GM18858 (cell line): ENCODE measurements around the gene BCLAF3.

ENCODE experiments used
- ATAC-seq: cut with Tn5 transposase; IDR thresholded peaks from one replicate; pipeline ENCODE4 v1.9.1; 2021; ENCODE audit not compliant: unreplicated experiment

BCLAF3 gene

DNA sequence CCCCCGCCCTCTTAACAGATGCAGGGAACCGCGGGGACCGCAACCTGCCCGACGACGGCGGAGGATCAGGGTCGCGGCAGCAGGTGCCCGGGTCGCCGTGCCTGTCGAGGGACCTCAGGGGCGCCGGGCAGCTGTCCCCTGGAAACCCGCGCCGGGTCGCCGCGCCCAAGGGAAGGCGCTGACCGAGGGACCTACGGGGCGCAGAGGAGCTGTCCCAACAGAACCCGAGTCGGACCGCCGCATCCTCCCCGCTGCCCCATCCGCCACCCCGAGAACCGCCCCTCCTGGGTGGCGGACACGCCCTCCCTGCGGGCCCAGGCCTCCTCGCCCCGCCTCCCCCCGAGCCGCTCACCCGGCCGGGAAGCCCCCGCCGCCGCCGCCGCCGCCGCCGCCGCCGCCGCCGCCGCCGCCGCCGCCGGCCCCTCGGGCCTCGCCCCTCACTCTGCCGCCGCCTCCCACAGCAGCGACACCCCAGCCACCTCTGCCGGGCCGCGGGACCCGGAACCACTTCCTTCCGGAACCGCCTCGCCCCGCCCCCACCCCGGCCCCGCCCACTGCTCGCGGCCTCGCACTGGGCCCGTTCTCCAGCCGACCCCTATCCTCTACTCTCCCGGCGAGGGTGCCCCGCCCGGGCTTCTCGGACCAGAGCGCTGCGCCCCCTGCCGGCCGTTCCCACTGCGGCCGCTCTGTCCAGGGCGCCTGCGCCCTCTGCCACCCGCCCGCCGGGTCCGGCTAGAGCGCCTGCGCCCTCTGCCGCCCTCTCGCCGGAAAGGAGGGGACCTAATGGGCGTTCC lies at the start of gene BCLAF3:
Gene BCLAF3 (minus strand): TSS at position 506 of the 794 bp plus-strand sequence. CDS start 20,797 bp downstream, outside the sequence.
- ATAC-seq, result peak; percentile 94

DNA sequence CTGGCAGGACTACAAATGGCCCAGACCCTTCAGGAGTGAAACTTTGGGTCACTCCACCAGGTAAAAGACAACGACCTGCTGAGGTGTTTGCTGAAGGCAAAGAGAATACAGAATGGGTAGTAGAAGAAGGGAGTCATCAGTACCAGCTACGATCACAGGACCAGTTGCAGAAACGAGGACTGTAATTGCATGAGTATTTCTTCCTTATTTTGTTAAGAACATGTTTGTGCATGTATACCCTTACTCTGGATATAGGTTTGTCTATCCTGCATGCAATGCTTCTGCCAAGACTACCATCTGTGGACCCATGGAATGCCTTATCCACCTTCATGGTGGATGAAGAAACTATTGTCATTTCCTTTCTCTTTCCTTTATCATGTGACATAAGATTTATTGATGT lies 48.1 kb upstream of the BCLAF3 start:
- no peak for ATAC-seq

DNA sequence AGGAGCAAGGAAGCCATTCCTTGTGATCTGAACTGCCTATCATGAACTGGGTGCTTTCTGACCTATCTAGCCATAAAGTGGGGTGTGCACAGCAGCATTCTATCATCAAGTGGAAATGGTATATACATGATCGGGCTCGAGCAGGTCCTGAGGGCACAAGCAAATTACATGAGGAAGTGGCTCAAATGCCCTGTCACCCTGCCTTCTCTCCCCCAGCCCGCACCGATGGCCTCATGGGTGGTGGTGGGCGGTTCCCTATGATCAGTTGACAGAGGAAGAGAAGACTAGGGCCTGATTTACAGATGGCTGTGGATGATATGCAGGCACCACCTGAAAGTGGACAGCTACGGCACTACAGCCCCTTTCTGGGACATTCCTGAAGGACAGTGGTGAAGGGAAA lies 46.3 kb upstream of the BCLAF3 start:
- ATAC-seq, result no peak

DNA sequence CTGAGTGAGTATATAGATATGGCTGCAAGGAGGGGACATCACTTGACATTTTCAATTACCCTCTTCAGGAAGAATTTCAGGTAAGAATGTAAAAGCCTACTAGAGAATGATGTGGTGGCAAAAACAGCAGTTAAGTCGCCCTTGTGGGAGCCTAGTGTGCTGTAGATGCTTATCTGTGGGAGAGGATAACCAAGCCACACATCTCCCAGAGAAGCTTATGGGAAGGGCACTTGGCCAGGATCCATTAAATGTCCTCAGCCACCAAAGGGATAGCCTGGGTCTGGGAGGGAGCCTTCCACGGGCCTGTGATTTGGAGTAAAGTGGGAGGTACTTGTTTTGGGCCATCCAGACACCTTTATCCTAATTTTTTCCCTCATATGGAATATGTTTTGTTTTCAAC lies 41.3 kb upstream of the BCLAF3 start:
- ATAC-seq, result no peak

DNA sequence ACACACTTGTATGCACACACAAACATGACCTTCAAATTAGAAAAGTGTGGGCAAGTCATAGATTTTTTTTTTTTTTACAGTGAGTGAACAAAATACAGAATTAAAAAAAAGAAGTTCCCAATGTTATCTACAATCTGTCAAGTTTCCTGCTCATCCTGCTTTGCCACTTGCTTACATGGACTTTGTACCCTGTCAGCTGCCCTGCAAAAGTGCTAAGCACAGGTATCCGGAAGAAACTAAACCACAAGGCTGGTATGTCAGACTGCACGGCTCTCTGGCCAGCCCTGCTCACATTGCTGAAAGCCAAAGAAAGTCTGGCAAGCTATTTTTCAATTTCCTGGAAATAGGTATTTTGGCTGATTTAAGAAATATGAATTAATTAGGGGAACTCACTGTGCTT lies 38.9 kb upstream of the BCLAF3 start:
- peak; percentile 44 for ATAC-seq

DNA sequence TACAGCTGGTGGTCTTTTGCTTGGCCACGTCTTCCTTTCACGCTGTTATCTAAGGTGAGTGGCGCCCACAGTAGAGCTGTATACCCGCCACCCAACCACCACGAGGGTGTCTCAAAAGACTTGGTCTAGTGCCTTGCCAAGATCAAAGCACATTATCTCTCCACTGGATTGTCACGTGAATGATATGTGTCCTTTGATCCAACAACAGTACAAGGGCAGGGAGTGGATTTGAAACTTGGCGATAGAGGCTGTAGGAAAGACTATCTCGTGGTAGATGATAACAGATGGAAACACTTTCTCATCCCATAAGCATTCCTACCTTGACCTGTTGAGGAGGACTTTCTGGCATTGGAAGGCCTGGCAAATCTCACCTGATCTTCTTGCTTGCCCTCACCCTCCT lies 37.7 kb upstream of the BCLAF3 start:
- ATAC-seq, result no peak

DNA sequence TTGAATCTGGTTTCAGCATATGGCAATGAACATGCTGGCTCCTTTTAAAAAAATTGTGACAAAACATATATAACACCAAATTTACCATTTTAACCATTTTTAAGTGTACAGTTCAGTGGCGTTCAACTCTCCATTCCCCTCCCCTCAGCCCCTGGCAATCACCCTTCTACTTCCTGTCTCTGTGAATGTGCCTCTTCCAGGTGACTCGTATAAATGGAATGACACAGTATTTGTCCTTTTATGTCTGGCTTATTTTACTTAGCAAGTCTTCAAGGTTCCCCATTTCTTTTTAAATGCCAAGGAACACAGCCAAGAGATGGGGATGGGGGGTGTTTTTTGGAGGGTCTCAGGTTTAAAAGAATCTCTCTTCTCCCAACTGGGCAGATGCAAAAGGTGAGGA lies 35.4 kb upstream of the BCLAF3 start:
- ATAC-seq, result no peak

DNA sequence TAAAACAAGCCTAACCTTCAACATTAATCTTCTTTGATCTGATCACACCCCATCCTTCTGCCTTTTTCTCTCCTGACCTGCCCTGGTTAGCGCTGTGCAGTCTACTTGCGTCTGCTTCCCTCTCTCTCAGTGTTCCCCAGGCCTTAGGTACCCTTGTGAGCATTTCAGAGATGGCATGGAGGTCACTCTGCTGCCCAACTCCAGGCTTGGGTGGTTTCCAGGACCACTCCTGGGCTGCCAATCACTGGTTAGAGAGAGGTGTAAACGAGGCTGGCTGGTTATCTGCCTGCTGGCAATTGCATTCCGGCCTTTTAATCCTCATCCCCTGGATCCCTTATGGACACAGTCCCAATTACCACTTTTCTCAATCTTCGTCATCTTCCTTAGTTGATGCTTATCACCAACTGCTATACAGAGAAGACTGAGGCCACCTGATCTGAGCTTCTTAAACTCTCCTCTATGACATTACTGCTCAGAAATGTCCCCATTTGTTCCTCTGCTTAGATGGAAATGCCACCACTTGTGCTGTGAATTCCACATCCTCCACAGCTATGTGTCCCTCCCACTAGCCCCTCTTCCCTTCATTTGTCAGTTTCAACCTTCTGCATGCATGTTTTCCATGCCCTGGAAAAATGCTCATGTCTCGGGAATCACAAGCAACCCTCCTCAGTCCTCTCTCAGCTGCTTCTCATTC lies 29.0 kb upstream of the BCLAF3 start:
- no peak for ATAC-seq

DNA sequence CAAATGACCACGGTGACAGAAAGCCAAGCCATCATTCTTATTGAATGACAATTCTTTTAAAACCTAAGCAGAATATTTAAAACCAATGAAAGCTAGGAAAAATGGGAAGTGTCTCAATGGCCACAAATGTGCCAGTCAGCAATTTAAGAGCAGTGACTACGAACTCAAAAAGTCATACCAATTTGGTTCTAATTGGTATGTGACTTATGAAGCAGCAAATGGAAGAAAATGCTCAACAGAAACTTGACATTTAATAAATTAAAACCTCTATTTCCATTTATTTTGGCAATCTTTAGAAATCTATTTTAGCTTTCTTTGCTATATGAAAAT lies 25.7 kb upstream of the BCLAF3 start:
- ATAC-seq, result no peak

DNA sequence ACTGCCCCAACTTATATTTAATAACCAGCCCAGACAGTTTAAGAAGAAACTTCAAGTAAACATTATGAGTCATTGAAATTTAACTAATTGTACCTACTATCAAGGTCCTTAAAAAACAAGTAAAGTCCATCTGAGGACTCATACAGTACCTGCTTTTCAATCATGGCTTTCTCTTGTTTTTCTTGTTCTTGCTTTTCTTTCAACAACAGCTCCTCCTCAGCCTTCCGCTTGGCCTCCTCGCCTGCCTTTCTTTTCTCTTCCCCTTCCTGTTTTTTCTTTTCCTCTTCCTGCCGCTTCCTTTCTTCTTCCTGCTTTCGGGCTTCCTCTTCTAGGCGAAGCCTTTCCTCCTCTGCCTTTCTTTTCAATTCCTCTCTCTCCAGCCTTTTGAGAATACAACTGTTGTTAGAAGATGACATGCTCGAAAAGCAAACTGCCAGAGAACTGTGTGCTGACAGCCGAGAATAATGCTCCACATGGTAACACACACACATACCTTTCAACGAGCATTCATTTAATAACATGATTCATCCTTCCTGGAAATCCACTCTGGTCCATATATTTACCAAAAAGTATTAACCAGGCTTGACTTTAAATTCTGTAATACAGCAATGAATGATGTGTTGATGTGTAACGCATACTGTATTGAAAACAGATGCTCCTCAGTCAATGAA lies 25.2 kb upstream of the BCLAF3 start:
- no peak for ATAC-seq

DNA sequence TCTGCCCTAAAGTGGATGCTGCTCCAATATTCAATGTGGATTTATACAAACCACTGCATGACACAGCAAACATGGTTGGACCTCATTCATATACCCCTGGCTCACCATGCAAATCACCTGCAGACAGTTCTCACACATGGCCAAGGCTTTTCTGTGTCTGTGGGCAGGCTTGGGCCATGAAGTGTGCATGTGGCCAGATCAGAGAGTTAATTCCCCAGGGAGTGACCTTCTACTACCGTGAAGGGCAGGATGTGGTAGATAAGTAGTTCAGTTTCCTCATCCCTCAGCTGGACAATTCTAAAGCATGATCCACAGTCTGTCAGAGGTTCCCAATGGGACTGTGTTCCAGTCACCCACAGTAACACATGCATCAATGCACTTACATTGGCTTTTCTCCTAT lies 24.6 kb upstream of the BCLAF3 start:
- no peak for ATAC-seq

DNA sequence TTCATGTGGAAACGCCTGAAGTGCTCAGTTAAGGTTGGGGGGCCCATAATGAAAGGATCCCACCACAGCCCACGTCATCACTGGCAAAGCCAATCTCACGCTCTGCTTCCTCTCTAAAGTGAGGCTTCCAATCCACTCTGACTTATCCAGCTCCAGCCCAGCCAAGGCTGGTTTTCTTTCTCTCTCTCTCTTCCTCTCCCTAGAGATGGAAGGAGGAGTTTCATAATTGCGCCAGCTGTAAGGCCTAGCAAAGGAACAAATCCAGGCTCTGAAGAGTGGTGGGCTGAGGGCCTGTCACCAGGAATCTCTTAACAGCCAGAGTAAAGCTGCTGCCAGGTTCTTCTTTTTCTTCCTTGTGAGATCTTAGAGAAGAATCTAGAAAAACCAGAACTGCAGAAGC lies 20.7 kb upstream of the BCLAF3 start:
- ATAC-seq, result no peak

DNA sequence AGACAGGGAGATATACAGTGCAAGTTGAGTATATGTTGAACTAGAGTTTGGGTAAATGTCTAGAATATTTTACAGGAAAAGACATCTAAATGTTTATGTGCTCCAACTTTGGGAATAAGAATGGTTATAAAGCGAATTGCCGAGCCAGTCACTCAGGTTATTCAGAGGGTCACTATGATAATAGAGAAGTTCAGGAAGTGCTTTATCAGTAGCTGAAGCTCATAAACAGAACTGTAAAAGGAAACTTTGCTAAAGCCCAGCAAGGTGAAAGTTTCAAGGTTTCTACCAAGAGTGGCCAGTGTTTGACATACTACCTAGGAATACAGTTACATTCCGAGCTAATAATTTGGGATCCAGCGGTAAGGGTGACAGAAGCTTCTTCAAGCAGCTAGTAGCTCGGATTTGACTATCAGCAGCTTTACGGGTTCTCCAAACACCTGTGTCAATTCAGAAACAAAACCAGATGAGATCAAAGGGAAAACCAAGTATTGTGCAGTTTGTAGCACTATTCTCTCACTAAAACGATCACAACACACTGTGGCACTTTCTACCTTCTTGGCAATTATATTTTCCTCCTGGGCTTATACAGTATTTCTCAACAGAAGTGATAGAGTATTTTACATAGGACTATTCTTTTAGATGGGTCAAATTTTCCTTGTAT lies 17.2 kb upstream of the BCLAF3 start:
- no peak for ATAC-seq

DNA sequence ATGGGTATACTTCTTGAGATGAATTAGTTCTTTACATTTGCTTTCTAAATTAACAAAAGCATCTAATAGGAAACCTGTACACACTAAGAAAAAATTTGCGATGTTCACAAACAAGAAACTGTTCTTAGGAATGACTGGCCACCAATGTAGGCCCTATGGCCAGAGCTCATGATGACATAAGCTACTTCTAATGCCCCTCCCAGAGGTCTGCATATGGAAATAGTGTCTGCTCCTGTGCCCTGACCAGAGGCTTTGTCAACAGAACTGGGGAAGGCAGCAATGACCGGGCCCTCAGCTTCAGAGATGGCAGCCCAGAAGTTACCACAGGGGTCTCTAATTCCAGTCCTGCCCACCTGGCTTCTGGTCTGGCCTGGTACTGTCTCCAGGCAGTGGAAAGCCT lies 15.0 kb upstream of the BCLAF3 start:
- no peak for ATAC-seq

DNA sequence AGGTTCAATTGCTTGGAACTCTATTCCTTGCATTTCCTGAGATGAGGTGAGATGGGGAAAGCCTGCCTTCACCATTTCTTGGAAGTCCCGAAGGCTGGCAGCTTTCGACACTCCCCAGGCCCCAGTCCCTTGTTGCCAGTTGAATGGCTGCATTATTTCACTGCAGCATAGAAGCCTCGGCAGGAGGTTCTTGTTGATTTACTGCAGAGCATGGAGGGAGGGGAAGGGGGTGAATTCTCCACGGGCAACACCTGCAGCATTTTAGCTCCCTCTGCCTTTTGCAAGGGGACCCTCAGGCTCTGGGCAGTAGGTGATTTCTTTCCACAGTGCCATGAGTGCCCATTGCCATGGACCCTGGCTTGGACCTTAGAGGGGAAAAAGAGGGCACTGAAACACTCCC lies 10.7 kb upstream of the BCLAF3 start:
- no peak for ATAC-seq

DNA sequence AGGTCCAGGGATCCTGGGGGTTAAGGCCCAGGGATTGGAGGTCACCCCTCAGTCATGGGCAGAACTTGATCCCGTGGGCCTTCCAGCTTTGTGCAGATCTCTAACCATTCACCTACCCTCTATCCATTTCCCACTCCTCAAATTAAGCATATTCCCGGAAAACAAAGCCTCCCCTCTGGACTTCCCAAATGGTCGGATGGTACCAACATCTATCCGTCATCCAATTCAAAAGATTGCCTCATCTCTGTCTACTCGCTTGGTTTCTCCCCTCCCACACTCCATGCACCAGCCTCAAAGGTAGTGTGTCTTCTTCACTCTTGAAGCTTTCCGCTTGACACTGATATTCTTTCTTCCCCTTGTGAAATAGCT lies 473 bp upstream of the BCLAF3 start:
- no peak for ATAC-seq

DNA sequence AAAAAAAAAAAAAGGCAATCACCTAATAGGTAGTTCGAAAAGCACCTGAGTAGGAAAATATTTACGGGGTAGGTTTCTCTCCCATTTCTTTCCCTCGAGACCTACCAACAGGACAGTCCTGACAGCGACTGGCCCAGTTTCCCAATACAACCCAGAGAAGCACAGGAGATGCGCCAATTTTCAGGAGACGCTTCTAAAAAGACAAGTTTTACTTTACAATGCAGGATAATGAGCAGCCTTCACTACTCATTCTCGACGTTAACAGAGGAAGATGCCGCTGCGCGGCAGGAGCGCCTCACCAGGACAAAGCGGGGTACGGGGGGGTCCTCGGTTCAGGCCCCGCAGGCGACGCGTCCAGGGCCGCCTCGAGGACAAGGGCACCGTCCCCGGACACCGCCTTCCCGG lies 708 bp downstream of the BCLAF3 start:
- peak; percentile 4 for ATAC-seq

DNA sequence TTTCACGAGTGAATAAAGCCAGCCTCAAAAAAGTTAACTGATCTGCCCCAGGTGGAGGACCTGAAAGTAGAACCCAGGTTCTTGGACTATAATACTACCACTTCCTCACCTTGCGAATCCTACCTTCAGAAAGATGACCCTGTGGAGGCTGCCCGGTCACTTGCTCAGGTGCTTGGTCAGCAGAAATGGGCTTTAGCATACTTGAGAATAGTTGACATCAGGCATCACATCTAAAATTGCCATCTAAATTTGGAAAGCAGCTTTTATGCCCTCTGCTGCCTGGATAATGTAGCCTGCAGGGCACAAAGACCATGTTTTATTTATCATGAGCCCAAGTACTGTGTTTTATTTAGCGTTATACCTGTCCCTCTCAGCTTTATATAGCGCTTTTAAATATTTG lies 3.0 kb downstream of the BCLAF3 start:
- ATAC-seq, result no peak

DNA sequence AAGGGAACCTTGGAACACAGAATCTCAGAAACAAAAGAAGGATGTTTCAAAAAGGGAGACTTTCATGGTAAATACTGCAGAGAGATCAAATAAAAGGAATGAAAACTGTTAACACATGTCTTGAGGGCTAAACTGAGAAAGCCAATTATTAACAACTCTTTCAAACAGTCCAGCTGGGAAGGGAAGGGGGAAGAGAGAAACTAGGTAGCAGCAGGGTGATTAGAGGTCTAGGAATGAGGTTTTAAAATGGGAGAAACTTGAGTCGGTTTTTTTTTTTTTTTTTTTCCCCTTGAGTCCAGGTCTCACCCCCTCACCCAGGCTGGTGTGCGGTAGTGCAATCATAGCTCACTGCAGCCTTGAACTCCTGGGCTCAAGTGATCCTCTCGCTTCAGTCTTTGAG lies 4.3 kb downstream of the BCLAF3 start:
- ATAC-seq, result no peak

DNA sequence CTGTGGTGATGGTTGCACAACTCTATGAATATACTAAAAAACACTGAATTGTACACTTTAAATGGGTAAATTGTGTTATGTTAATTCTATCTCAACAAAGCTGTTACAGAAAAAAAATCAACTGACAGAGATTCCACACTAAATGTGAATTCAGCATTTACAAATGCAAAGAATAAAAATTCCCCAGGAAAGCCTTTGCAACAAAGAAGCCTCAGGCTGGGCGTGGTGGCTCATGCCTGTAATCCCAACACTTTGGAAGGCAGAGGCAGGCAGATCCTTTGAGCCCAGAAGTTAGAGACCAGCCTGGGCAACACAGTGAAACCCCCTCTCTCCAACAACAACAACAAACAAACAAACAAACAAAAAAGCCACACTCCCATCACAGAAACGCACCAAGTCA lies 8.9 kb downstream of the BCLAF3 start:
- ATAC-seq, result no peak

DNA sequence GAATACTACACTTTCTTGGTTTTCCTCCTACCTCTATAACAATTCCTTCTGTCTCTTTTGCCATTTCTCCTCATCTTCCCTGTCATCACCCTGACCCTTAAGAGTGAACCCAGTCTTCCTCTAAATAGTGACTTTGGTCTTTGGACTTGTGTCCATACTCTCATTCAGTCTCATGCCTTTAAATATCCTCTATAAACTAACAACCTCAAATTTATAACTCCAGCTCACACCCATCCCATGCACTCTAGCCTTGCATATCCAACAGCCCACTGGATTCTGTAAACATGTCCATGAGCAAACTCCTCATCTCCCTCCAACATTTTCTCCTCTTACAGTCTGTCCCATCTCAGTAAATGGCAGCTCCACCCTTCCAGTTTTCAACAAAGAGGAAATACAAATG lies 15.0 kb downstream of the BCLAF3 start:
- ATAC-seq, result no peak

DNA sequence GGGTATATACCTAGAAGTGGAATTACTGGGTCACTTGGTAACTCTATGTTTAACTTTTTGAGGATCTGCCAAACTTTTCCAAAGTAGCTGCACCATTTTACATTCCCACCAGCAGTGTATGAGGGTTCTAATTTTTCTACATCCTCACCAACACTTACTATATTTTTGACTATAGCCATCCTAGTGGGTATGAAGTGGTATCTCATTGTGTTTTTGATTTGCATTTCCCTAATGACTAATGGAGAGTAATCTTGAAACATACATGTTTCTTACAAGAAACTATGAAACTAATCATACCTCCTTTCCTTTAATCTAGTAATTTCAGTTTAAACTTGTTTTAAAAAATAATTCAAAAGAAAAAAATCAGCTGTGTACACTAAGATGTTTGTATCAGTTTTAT lies 17.9 kb downstream of the BCLAF3 start:
- ATAC-seq, result no peak
